Keratinocyte (primary cell): ENCODE results near the gene ZNF407. TPM values are rescaled to one million over a fixed set of nuclear protein-coding genes. Genes with fewer than 3 reads are reported as not detected.

Source experiments
- DNase-seq: peaks from one replicate; pipeline ENCODE4 v3.0.0-alpha.2; 2011; ENCODE audit warnings: low read depth, missing footprints, low spot score
- FAIRE-seq: peaks from 2 replicates; lab custom pipeline; 2011; peaks lifted over from hg19 to GRCh38; lab: Jason Lieb, UNC
- H2AFZ ChIP-seq: 2 replicates; pipeline ENCODE4 v1.6.0; 2012; ENCODE audit warnings: low read length, control low read depth, inconsistent platforms; ENCODE audit not compliant: control insufficient read depth
- H3K27ac ChIP-seq: 2 replicates; pipeline ENCODE4 v1.5.1; 2011; ENCODE audit warnings: low read length; ENCODE audit not compliant: control insufficient read depth, insufficient read depth
- H3K27me3 ChIP-seq: 3 replicates; pipeline ENCODE4 v1.6.0; 2011; ENCODE audit warnings: low read length; ENCODE audit not compliant: control insufficient read depth, insufficient read depth; ENCODE audit errors: extremely low read depth
- H3K36me3 ChIP-seq, 2 experiments: 2 replicates in 1 of 2; 3 replicates in 1 of 2; pipeline ENCODE4 v1.5.1; 2011; ENCODE audit warnings: low read length in 2 of 2, mild to moderate bottlenecking in 1 of 2; ENCODE audit not compliant: control insufficient read depth in 2 of 2, insufficient read depth in 2 of 2; ENCODE audit errors: extremely low read depth in 1 of 2
- H3K4me1 ChIP-seq: 3 replicates; pipeline ENCODE4 v1.5.1; 2011; ENCODE audit warnings: low read length; ENCODE audit not compliant: control insufficient read depth, insufficient read depth; ENCODE audit errors: extremely low read depth
- H3K4me2 ChIP-seq: 3 replicates; pipeline ENCODE4 v1.6.0; 2011; ENCODE audit warnings: low read depth, low read length; ENCODE audit not compliant: control insufficient read depth, insufficient read depth; ENCODE audit errors: extremely low read depth
- H3K4me3 ChIP-seq, 3 experiments: fragments of 200-600 bp in 1 of 3; sonication (generic) in 1 of 3; 2 replicates in 2 of 3; 3 replicates in 1 of 3; pipeline ENCODE4 v1.5.1; 2011 to 2016; ENCODE audit warnings: low read length in 3 of 3, mild to moderate bottlenecking in 3 of 3, control low read depth in 2 of 3, inconsistent platforms in 1 of 3, low read depth in 1 of 3, mixed read lengths in 1 of 3, mixed run types in 1 of 3, moderate library complexity in 1 of 3; ENCODE audit not compliant: control insufficient read depth in 2 of 3, insufficient read depth in 2 of 3; ENCODE audit errors: extremely low read depth in 1 of 3
- H3K79me2 ChIP-seq: 2 replicates; pipeline ENCODE4 v1.6.0; 2012; ENCODE audit warnings: low read length; ENCODE audit not compliant: control insufficient read depth, insufficient read depth
- H3K9ac ChIP-seq: 3 replicates; pipeline ENCODE4 v1.6.0; 2011; ENCODE audit warnings: low read length; ENCODE audit not compliant: control insufficient read depth, insufficient read depth; ENCODE audit errors: extremely low read depth
- H3K9me1 ChIP-seq: 3 replicates; pipeline ENCODE4 v1.6.0; 2011; ENCODE audit warnings: low read length; ENCODE audit not compliant: control insufficient read depth, insufficient read depth; ENCODE audit errors: extremely low read depth
- H3K9me3 ChIP-seq: 2 replicates; pipeline ENCODE4 v1.5.1; 2012; ENCODE audit warnings: low read depth, low read length; ENCODE audit not compliant: control insufficient read depth
- H4K20me1 ChIP-seq: 3 replicates; pipeline ENCODE4 v1.6.0; 2011; ENCODE audit warnings: low read length; ENCODE audit not compliant: control insufficient read depth, insufficient read depth; ENCODE audit errors: extremely low read depth
- EZH2 ChIP-seq: IDR thresholded peaks from one replicate; pipeline ENCODE4 v1.6.1; 2012; ENCODE audit warnings: inconsistent platforms, mild to moderate bottlenecking, low read length, moderate library complexity
- dilution Hi-C: fragments of 300-500 bp; cut with MboI; formaldehyde crosslinking; loops from one replicate; pipeline ENCODE4 v1.7.0; 2020; ENCODE audit warnings: low sequenced_read_pairs; ENCODE audit not compliant: extremely low pct_ligation_motif_present
- polyA plus RNA-seq, 5 experiments: library from polyadenylated mRNA; depleted of rRNA in 3 of 5; stranded (reverse) in 3 of 5; stranded (forward) in 1 of 5; unstranded in 1 of 5; fragments of >200 nt; gene quantifications; 1 replicate in 1 of 5; 2 replicates in 3 of 5; 3 replicates in 1 of 5; pipeline versions ENCODE4 v1.2.1 to v1.2.3, GENCODE V29; 2011 to 2012; ENCODE audit warnings: missing spikeins in 2 of 5, low read depth in 1 of 5, low replicate concordance in 1 of 5
- TF ChIP-seq, protein P1 (sequence below), 3 experiments: IDR thresholded peaks in 1 of 3; conservative IDR thresholded peaks in 1 of 3; optimal IDR thresholded peaks in 1 of 3; 2 replicates in 2 of 3; 3 replicates in 1 of 3; pipeline versions ENCODE3 to v1.5.1; 2011; ENCODE audit warnings: low read length in 3 of 3, mild to moderate bottlenecking in 3 of 3, moderate library complexity in 2 of 3, control low read depth in 1 of 3, inconsistent platforms in 1 of 3; ENCODE audit not compliant: insufficient read depth in 2 of 3; ENCODE audit errors: extremely low read depth in 1 of 3

The ZNF407 gene
- polyA plus RNA-seq, 1 donor (not counting 4 experiments of a cell fraction or from before 2014, with no cell fraction given), result 3.8 TPM

DNA sequence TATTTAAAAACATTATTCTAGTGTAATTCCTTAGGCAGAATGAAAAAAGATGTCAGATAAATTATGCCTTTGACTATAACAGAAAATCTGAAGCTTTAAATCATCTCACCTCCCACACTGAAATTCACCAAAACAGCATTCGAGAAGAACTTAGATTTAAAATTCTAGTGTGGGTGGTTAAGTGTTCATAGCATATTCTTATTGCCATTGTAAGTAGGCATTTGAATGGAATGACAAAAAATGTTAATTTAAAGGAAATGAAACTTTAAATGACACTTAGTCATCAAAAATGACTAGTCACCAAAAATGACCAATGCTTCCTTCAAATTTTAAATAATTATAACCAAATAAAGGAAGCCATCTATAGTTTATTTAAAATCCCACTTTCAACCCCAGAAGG, 7.0 kb upstream of the ZNF407 start:
- Histone ChIP-seq H3K79me2 (no peaks in the 10 kb centered on the region), H3K36me3 (peaks cover 0 to 2% of the 10 kb centered on the region in 2 experiments), H3K9ac (no peak overlapping the region), H3K4me2 (no peak overlapping the region), H3K4me3 (no peak overlapping the region), H3K4me1 (peaks cover 2% of the 10 kb centered on the region), H3K9me1 (no peaks in the 10 kb centered on the region), H3K27me3 (no peaks in the 10 kb centered on the region), H2AFZ (no peak overlapping the region), H3K27ac (no peak overlapping the region), H3K9me3 (no peaks in the 10 kb centered on the region), H4K20me1 (no peaks in the 10 kb centered on the region)
- FAIRE-seq (no peak), DNase-seq (no peak)
- TF ChIP-seq, protein P1, sequence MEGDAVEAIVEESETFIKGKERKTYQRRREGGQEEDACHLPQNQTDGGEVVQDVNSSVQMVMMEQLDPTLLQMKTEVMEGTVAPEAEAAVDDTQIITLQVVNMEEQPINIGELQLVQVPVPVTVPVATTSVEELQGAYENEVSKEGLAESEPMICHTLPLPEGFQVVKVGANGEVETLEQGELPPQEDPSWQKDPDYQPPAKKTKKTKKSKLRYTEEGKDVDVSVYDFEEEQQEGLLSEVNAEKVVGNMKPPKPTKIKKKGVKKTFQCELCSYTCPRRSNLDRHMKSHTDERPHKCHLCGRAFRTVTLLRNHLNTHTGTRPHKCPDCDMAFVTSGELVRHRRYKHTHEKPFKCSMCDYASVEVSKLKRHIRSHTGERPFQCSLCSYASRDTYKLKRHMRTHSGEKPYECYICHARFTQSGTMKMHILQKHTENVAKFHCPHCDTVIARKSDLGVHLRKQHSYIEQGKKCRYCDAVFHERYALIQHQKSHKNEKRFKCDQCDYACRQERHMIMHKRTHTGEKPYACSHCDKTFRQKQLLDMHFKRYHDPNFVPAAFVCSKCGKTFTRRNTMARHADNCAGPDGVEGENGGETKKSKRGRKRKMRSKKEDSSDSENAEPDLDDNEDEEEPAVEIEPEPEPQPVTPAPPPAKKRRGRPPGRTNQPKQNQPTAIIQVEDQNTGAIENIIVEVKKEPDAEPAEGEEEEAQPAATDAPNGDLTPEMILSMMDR (optimal IDR thresholded peaks at IDR 0.05 in 1 of 3, IDR thresholded peaks at IDR 0.05 in 1 of 3, conservative IDR thresholded peaks at IDR 0.05 in 1 of 3; ENCODE audit: extremely low read depth in 1 of 3, insufficient read depth in 2 of 3, low read length in 3 of 3), result no peak
- TF ChIP-seq EZH2, result no peak
- dilution Hi-C loops, result no loop called here

- H3K27me3 ChIP-seq, result no peaks in the 10 kb centered on the region
- H3K9me1 ChIP-seq, result no peaks in the 10 kb centered on the region
- no peak overlapping the region for H2AFZ ChIP-seq
- FAIRE-seq (no peak), DNase-seq (no peak)
- no peaks in the 10 kb centered on the region for H4K20me1 ChIP-seq
- H3K4me3 ChIP-seq, result no peak overlapping the region
- dilution Hi-C loops, result no loop called here
- peak overlapping the region; percentile 97 for H3K4me2 ChIP-seq
- no peaks in the 10 kb centered on the region for H3K9me3 ChIP-seq
- TF ChIP-seq, protein P1 (optimal IDR thresholded peaks at IDR 0.05 in 1 of 3, IDR thresholded peaks at IDR 0.05 in 1 of 3, conservative IDR thresholded peaks at IDR 0.05 in 1 of 3; ENCODE audit: extremely low read depth in 1 of 3, insufficient read depth in 2 of 3, low read length in 3 of 3), result no peak
- TF ChIP-seq EZH2, result no peak
- no peak overlapping the region for H3K9ac ChIP-seq
- peaks cover 33% of the 10 kb centered on the region for H3K79me2 ChIP-seq
- H3K4me1 ChIP-seq, result peaks cover 18% of the 10 kb centered on the region
- H3K36me3 ChIP-seq, result peaks cover 0 to 2% of the 10 kb centered on the region in 2 experiments
- no peak overlapping the region for H3K27ac ChIP-seq
These were observed 2.2 kb upstream of the ZNF407 start for GRCh38 chr18:74595431-74595830.
